Activated effector memory CD4-positive, alpha-beta T cell treated with anti-CD3 and anti-CD28 coated beads, Interleukin-2, amount 50 U/mL, for 16 hours (primary cell): ENCODE measurements around the gene GNG12.

Experiments used
- DNase-seq: peaks from one replicate; pipeline ENCODE4 v3.0.0-alpha.2; 2020

The GNG12 gene

DNA sequence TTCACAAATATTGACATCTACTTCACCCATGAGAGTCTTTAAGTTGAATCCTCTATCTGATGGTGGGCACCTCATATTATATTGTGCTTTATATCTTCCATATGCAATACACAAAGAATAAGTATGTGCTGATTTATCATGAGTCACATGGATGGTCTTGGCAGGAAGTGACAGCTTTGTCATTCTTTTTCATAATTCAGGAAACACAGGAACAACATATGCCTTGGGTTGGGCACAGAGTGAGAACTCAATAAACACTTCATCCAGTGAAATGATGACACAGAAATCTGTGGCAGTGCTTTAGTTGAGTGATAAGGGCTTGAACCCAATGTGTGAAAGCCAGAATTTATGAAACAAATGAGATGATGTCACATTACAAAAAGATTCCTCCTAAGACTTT, 107.0 kb downstream of the GNG12 start:
- DNase-seq: no peak

DNA sequence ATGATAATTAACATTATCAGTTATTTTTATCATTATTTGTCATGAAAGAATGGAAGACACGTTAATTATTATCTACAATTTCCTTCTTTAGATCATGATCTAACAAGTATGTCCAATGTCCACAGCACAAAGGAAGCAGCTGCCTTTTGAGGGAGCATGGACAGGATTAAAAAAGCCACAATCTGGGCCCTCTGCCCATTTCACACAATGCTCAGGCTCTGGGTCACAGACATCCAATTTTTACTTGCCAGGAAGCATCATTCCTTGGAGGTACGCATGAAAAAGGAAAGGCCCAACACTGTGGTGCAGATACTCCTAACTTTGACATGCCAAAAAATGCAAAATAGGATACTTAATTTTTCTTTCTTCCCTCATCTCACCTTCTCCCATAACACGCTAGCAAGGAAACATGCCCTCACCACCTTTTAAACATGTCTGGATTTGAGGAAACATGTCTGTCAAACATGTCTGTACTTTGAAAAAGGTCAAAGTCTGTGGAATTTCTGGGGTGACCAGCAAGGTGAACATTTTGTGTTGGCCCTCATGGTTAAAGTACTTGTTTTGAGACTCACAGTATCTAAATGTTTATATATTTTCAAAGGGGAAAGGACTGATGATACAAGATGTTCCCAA, 108.2 kb downstream of the GNG12 start:
- DNase-seq: no peak

DNA sequence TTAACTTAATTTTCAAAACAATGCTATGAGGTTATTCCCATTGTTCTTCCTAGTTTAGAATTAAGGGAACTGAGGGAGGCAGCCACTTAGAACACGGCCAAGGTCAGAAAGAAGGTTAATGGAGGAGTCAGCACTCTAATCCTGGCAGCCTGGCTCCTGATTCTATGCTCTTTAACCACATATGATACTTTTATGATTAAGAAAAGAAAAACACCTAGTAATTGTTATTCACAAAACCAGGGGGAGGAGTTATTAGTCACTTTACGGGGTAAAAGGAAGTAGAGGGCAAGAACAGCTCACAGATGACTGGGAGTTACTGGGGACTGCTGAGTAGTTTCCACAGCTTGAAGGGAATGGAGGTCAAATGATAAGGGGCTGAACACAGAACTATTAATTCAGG, 109.6 kb downstream of the GNG12 start:
- DNase-seq: no peak

DNA sequence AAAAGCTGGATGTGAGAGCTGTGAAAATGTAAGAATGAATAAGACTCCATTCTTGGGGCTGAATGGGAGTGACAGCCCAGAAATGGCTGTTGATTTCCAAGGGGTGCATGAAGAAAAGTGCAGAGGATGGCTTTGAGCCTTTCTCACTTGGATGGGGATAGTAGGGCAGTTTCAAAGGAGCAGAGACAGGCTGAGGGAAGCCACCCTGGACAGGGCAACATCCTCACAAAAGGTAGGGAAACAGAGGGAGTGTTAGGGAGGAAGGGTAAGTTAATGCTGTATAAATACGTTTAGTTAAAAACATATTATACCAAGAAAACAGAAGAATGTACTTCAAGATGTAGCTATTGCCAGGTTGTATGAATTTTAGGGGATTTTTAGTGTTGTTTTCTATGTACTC, 110.1 kb downstream of the GNG12 start:
- no peak for DNase-seq

DNA sequence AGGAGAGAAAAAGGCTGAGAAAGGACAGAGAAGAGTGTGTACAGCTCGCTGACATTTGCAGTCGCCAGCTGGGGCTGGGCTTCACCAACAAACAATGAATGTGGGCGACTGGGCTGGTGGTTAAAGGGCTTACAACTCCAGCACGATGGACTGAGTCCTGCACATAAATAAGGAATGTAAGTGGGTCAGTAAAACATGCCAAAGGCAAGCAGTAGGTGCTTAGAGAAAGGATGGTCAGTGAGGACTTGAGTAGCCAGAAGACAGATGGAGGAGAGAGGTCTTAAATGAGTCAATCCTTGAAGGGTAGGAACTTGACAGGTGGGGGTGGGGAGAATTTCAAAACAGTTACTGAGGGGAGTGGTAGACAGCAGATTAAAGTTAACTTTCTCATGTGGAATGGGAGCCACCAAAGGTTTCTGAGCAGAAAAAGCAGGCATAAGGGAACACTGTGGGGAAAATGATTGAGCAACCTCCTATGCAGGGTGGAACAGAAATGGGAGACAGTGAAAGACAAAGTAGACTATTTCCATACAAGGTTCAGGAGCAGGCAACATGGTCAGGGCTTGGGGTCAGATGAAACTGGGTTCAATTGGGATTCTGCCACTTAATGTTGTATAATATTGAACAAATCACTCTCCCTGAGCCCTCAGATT, 110.8 kb downstream of the GNG12 start:
- no peak for DNase-seq

DNA sequence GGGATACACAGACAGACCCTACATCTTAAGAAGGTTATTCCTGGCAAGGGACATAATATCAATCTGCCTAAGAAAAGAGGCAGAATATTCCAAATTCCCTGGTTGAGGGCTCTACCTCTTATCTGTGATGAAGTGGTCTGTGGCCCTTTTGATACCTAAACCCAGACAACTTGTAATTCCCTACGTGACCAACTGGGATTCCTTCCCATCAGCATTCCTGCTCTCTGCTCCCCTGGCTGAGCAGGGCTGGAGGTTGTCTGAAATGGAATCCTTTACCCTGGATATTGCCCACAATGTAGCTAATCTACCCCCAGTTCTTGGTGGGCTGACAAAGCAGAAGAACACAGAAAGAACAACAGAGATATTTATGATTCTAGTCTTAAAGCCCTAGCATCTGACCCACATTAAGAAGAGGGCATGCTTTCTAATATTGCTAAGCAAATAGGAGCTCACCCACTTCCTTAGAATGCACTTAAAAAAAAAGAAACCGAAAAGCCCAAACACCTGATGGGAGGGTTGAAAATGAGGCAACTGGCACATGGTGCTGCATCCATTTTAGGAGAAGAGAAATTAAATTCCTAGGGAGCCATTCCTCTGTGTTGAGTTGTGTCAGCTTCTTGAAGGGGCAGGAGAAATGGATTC, 111.5 kb downstream of the GNG12 start:
- no peak for DNase-seq

DNA sequence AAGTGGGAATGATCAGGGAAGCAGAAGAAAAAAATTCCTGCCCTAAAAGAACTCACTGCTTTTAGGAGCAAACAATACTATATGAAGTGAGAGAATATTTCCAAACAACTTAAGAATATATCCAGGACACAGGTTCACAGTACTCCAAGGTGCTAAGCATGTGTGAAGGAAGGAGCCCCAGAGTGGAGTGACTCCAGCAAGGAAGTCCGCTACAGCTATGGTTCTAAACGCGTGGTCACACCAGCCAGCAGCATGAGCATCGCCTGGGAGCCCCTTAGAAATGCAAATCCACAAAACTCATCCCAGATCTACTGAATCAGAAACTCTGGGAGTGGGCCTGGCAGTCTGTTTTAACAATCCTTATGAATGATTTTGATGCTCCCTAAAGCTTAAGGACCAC, 112.2 kb downstream of the GNG12 start:
- DNase-seq: no peak

DNA sequence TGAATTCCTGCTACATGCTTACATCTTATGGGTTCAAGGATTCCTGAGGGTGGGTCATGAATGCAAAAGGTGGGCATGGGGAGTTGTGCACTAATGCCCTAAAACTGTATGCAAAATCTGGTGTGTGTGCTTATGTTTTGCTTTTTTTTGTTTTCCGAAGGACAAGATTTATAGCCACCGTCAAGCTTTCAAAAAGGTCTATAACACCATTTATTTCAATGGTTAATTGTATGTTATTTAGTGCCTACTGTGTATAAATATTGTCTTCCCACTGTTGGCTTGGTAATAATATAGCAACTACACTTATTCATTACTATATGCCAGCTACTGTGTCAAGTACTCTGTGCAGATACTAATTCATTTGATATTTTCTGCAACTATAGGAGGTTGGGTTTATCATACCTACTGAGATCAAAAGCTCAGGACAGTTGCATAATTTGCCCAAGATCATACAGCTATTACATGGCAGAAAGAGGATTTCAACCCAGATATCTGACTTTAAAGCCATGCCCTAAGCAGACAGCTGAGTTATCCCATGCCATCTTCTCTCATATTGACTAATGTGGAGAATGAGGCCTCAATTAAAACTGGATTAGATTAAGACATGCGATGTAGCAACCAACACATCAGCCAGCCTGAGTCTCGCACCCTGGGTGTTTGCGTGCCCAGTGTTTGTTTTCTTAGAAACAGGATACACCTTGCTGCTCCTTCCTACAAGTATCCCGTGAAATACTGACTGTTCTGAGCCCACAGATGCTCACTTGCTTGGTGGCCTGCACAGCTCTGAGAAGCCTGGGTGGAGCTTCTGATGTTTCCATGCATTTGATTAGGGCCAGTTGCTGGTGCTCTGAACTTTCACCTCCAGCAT, 113.7 kb downstream of the GNG12 start:
- DNase-seq: no peak

DNA sequence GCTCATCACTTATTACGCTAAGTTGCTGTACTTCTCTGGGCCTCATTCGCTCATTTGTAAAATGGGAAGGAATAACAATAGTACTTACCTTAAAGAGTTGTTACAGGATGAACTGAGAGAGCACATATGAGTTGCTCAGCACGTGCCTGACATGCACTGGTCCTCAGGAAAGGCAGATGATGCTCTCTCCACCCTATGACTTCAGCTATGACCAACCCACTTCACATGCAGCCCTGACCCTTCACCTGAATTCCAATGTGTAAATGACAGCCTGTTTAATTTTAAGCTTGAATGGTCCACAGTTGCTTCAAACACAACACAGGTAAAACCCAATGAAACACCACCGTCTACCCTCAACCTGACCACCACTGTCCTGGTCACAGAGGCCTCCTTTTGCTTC, 115.4 kb downstream of the GNG12 start:
- no peak for DNase-seq

DNA sequence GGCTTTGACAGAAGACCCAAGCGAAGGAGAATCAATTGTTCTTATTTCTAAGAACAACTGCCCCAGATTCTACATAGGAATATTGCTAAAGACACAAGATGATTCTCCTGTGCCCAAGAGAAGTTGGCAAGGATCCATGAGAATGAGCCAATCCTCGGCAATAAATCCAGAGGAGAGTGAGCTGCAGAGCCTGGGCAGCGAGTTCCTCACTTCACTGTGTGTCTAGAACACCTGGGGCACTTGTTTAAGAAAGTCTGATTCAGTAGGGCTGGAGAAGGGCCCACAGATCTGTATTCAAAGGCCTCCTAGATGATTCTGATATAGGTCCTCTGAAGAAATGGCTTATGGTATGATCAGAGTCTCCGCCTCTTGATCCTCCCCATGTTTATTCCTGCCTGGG, 116.5 kb downstream of the GNG12 start:
- no peak for DNase-seq

DNA sequence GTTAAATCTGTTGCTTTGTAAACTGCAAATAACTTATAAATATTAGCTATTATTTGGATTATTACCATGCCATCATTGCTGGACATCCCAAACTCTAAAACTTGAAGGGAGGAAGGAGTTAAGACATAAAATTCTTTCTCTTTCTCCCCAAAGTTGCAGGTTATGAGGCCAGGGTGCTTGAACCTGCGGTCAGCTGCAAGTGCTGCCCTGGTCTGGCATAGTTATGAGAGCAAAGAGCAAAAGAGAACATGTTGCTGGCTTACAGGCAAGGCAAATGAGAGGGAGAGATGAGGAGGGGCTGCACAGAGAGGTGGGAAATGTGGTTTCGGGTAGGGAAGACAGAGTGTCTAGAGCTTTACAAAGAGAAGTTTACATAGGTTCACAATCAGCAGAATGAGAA, 117.4 kb downstream of the GNG12 start:
- no peak for DNase-seq

DNA sequence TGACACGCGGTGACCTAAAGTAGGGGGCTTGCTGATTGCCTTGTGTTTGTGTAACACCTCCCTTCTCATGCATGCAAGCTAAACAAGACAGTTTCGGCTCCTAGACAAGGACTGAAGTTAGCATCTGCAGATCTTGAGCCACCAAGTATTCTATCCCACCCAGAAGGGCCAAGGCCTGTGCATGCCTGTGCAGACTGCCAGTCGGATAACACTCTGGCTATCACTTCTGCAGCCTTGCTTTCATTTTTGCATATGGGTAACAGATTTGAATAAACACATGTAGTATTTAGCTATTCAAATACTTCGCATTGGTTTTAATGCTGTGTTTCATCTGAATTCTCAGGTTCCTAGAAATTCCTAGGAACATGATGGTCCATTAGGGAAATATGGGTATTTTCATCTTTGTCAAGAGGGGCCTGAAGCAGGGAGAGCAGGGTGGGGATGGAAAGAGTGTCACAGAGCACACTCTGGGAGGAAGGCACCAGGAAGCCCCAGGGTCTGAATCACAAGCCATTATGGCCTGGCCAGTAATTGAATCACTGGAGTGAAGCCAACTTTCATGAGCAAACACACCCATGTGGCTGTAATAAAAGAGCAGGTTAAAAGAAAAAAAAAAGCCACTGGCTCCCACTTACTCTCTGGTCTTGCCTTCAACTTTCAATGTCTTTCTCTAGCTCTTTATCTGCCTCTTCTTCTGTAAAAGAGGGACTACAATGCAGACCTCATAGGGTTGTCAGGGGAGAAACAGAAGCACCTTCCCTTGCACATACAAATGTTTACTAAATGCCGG, 120.0 kb downstream of the GNG12 start:
- no peak for DNase-seq

DNA sequence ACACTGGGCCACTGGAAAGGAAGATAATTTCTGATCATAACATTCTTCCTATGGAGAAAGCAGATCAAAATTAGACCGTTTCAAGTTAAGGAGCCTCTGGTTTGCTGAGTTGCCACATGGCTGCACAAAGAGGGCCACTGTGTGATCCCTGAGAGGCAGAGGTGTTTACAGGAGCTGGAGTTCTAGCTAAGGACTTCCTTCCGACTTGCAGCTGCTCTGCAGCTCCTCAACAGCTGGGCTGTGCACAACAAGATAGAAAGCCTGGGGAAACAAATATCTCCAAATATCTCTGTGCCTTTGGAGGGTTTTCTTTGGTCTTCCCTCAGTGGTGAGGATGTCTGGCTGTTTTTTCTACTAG, 121.4 kb downstream of the GNG12 start:
- no peak for DNase-seq

DNA sequence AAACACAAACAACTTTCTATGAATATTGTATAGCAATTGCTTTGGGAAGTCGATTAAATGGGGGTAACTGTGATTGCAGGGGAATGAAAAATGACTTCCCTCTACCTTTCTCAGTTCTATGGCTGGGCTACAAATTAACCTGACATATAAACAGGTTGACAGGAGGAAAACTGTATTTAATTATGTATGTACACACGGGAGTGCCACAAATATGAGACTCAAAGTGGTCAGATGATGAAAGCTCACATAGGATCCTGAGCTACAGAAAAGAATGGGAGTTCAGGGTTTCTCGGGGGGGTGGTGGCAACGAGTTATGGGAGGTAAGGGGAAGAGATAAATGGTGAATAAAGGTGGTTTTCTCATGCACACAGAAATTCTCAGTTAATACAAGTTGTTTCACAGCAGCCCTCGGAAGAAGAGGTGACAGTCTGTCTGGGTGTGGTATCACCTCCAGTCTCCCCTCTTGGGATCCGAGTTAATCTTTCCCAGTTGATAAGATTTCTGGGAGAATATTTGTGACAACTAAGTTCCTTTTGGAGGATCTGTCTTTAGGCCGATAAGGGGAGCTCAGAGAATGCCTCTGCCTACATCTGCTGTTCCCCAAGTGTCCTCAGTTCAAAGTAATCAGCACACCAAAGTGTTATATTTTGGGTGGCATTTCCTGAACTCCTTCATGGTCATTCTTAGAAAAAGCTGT, 122.0 kb downstream of the GNG12 start:
- DNase-seq: no peak

DNA sequence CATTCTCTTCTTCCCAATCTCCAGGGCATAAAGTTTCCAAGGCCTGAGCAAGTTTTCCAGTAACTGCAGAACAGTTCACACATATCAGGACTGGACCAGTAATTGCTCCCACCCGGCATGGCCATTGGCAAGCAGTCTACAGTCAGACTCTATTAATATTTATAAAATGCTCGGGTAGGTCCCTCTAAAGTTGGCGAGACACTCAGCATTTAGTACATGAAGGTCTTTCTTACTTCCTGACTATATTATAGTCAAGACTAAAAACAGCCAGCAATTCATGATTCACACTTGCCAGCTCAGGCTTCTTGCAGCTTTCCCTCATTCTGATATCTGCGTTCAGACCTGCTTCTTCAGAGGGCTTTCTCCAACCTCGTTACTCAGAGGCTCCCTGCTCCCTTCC, 122.8 kb downstream of the GNG12 start:
- no peak for DNase-seq

DNA sequence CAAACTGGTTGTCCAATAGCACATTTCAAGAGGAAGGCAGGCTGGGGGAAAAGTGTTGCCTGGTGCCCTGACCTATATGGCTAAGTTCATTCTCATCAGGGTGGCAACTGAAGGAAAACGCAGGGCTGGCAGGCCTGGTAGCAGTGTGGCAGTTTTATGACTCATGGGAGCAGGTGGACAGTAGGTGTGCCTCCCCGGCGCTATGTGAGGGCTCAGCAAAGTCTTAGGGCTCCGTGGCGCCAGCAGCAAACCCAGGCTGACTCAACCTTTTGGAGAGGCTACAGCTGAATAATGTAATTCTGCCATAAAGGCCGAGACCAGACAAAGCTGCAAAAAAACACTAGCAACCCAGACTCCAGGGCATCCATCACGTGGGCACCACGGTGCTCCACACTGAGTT, 124.7 kb downstream of the GNG12 start:
- no peak for DNase-seq

DNA sequence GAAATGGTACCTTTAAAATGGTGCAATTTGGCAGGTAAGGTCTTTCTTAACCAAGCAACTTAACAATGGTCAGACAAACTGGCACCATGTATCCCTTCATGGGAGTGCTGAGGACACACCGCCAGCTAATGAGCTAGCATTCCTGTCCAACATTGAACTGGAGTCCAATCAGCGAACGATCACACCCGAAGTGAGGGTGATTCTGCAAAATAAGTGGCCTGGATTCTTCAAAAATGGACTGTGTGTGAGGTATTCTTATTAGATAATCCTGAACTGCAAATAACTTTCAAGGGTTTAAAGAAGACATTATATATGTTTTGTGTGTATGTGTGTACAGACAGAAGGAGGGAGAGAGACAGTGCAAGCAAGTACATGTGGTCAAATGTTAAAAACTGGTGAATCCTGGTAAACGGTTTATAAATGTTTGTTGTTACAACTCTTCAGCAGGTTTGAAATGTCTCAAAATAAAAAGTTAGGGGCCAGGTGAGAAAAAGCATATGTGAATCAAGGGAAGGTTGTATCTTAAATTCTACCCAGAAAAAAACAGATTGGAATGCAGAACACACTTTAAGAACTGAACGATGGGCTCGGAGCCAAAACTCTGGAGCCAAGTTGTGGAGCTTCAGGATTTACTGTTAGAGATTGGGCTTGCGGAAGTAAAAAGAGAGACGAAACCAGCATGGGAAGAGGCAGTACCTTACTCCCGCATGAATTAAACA, 127.4 kb downstream of the GNG12 start:
- DNase-seq: no peak

DNA sequence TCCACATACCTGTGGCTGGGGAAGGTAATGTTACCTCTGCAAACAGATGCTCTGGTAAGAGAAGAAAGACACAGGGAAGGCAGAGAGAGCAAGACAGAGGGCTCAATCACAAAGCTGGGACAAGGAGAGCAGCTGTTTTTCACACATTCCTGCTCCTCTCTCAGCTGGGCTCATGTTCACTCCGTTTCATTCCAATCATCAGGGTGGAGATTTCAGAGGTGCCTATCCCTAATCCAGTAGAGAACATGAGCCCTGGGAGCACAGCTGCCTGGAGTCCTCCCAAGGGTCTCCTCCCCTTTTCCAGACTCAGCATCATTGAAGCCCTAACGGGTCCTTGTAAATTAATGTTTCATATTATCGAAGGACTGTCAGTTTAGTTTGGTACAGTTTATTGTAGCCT, 128.9 kb downstream of the GNG12 start:
- DNase-seq: no peak

DNA sequence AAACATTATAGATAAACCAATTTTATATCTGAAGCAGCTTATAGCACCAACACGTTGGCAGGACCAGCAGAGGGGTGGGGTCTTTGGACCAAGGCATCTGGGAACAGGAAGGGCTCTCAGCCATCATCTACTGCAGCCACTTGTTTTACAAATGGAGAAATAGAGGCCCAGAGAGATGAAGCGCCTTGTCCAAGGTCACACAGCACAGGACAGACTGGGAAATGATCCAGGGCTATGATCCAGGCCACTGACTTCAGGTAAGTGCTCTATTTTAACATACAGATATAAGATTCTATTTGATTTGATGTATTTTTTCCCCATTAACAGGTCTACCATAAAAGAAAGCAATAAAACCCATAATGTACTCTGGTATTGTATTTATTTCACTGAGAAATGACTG, 131.4 kb downstream of the GNG12 start:
- DNase-seq: no peak

DNA sequence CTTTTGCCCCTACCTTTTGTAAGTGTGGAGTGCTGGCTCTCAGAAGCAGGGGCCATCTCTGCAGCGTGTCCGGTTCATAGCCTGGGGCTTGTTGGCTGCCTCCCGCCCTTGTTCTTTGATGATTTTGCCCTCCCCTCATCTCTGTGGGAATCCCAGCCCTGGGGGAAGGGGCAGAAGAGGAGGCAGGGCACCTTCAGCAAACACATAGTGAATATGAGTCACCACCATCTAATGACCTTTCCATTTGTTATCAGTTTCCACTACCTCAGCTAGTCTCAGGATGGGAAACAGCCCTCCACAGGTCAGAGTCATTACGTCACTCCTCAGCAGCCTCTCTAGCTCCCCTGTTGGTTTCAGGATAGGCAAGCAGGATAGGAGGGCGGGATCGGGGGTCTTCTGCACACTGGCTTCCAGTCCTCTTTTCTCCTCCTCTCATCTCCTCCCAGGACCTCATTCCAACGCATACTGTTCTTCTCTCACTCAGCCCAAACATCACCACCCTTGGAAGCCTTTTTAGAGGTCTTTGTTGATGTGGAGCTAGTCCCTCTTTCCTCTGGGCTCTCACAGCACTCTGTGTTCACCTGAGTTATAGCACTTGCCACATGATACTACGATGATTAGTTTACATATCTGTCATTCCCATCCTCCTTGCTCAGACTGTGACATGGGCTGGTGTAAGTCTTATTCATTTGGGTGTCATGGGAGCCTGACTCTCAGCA, 132.4 kb downstream of the GNG12 start:
- no peak for DNase-seq

DNA sequence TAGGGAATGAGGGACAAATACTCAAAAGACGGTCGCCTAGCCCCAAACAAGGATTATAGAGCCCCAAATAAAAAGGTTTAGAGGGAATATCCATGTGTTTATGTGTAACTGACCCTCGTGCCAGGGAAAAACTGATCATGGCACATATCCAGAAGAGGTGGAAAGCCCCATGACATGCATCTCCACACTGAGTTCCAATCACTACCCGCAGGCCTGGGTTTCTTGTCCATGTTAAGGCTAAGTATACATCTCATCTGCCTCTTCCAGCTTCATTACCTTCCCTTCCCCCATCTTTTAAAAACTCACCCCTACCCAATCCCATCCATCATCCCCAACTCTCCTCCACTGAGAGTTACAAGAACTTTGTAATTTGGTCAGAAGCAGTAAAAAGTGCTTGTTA, 133.0 kb downstream of the GNG12 start:
- no peak for DNase-seq
